B cell (primary cell): ENCODE measurements around the gene CSMD2. TPM values are rescaled to one million over a fixed set of nuclear protein-coding genes. Genes with fewer than 3 reads are reported as not detected.

Experiments
- ATAC-seq: fragments of 200-7000 bp; cut with Tn5 transposase; one replicate; pipeline ENCODE4 v1.10.0; 2021; ENCODE audit warnings: low read depth, mild to moderate bottlenecking, moderate number of reproducible peaks, moderate library complexity
- CTCF ChIA-PET: fragments of 350-600 bp; sonication (Branson Sonifier 250); formaldehyde crosslinking; loops from one replicate; lab custom pipeline; 2021; ENCODE audit warnings: antibody characterized with exemption, inconsistent platforms; lab: Charles Lee
- POLR2A ChIA-PET: fragments of 350-600 bp; sonication (Branson Sonifier 250); formaldehyde crosslinking; loops from one replicate; lab custom pipeline; 2021; ENCODE audit warnings: antibody characterized with exemption; lab: Charles Lee
- DNase-seq: peaks from one replicate; pipeline ENCODE4 v3.0.0; 2013
- H2AFZ ChIP-seq: 2 replicates; pipeline ENCODE4 v1.6.1; 2012; ENCODE audit warnings: mild to moderate bottlenecking, low read depth, low read length; ENCODE audit not compliant: insufficient read depth, poor library complexity, severe bottlenecking
- H3K27ac ChIP-seq, 2 donors: 1 replicate in 1 of 2; 2 replicates in 1 of 2; pipeline ENCODE4 v1.5.1; 2012 to 2013; ENCODE audit warnings: low read length in 2 of 2, mild to moderate bottlenecking in 2 of 2, moderate library complexity in 1 of 2
- H3K27me3 ChIP-seq, 4 experiments: fragments of 200-600 bp in 1 of 4; sonication (generic) in 1 of 4; replicated peaks in 1 of 4; 1 replicate in 2 of 4; 2 replicates in 2 of 4; pipeline versions ENCODE4 v1.6.1 to v1.7.0; 2013 to 2016; ENCODE audit warnings: low read length in 3 of 4, mild to moderate bottlenecking in 2 of 4, mixed read lengths in 1 of 4, moderate library complexity in 1 of 4; ENCODE audit not compliant: insufficient read depth in 4 of 4, control insufficient read depth in 3 of 4; ENCODE audit errors: control extremely low read depth in 1 of 4
- H3K36me3 ChIP-seq, 2 experiments: replicated peaks in 1 of 2; 1 replicate in 1 of 2; 2 replicates in 1 of 2; pipeline versions ENCODE4 v1.6.1 to v1.7.1; 2013; ENCODE audit warnings: low read length in 1 of 2; ENCODE audit not compliant: insufficient read depth in 2 of 2, control insufficient read depth in 1 of 2; ENCODE audit errors: control extremely low read depth in 1 of 2, extremely low read depth in 1 of 2
- H3K4me1 ChIP-seq, 2 donors: fragments of 200-600 bp in 1 of 2; sonication (generic) in 1 of 2; 1 replicate in 1 of 2; 2 replicates in 1 of 2; pipeline versions ENCODE4 v1.5.1 to v1.6.1; 2013 to 2017; ENCODE audit warnings: low read length in 2 of 2; ENCODE audit not compliant: control insufficient read depth in 2 of 2, insufficient read depth in 2 of 2
- H3K4me2 ChIP-seq: replicated peaks from 2 replicates; pipeline ENCODE3; 2012; ENCODE audit warnings: mild to moderate bottlenecking, low read depth, low read length; ENCODE audit not compliant: poor library complexity, severe bottlenecking
- H3K4me3 ChIP-seq, 5 experiments: fragments of 200-600 bp in 1 of 5; sonication (generic) in 1 of 5; 1 replicate in 3 of 5; 2 replicates in 2 of 5; pipeline versions ENCODE4 v1.5.1 to v1.7.0; 2011 to 2016; ENCODE audit warnings: low read length in 4 of 5, mild to moderate bottlenecking in 4 of 5, low read depth in 2 of 5, control low read depth in 1 of 5, moderate library complexity in 1 of 5; ENCODE audit not compliant: insufficient read depth in 1 of 5; ENCODE audit errors: control extremely low read depth in 1 of 5, extremely low read depth in 1 of 5
- H3K79me2 ChIP-seq: fragments of 200-600 bp; sonication (generic); one replicate; pipeline ENCODE4 v1.6.0; 2016; ENCODE audit warnings: low read length; ENCODE audit not compliant: control insufficient read depth, insufficient read depth
- H3K9ac ChIP-seq: fragments of 200-600 bp; sonication (generic); 2 replicates; pipeline ENCODE4 v1.6.1; 2017; ENCODE audit warnings: mild to moderate bottlenecking, low read length, moderate library complexity
- H3K9me3 ChIP-seq, 3 donors: one replicate each; pipeline versions ENCODE4 v1.6.1 to v1.7.1; 2013; ENCODE audit warnings: low read length in 2 of 3; ENCODE audit not compliant: control insufficient read depth in 2 of 3, insufficient read depth in 1 of 3; ENCODE audit errors: control extremely low read depth in 1 of 3
- H4K20me1 ChIP-seq: 2 replicates; pipeline ENCODE4 v1.6.0; 2012; ENCODE audit warnings: mild to moderate bottlenecking, low read length; ENCODE audit not compliant: insufficient read depth, control insufficient read depth, poor library complexity, severe bottlenecking
- H3K27ac Mint-ChIP-seq: one replicate; pipeline ENCODE4 v1.8.0; 2021; ENCODE audit warnings: mixed read lengths
- H3K27me3 Mint-ChIP-seq: one replicate; pipeline ENCODE4 v1.8.0; 2021; ENCODE audit warnings: mixed read lengths
- H3K4me1 Mint-ChIP-seq: one replicate; pipeline ENCODE4 v1.8.0; 2021; ENCODE audit warnings: mixed read lengths
- H3K4me3 Mint-ChIP-seq: one replicate; pipeline ENCODE4 v1.8.0; 2021; ENCODE audit warnings: mixed read lengths
- H3K9me3 Mint-ChIP-seq: one replicate; pipeline ENCODE4 v1.8.0; 2022; ENCODE audit warnings: mixed read lengths; ENCODE audit not compliant: insufficient read depth
- CTCF ChIP-seq: fragments of 200-600 bp; IDR thresholded peaks from one replicate; pipeline ENCODE4 v1.8.0; 2022; ENCODE audit warnings: antibody characterized with exemption, mild to moderate bottlenecking
- EZH2 ChIP-seq: IDR thresholded peaks from 2 replicates; pipeline ENCODE4 v1.6.1; 2012; ENCODE audit warnings: borderline replicate concordance, low read depth, mild to moderate bottlenecking, moderate library complexity, low read length; ENCODE audit not compliant: insufficient read depth, poor library complexity, severe bottlenecking
- WGBS: methylation state at CpG from one replicate; pipeline ENCODE4 v1.1.5; 2013; ENCODE audit warnings: missing lambda C conversion rate; ENCODE audit not compliant: insufficient coverage; 5-methylcytosine and 5-hydroxymethylcytosine counted together
- intact Hi-C: fragments of 100-400 bp; cut with micrococcal nuclease; formaldehyde crosslinking; loops from one replicate; pipeline ENCODE4 v1.10.0; 2022
- polyA plus RNA-seq: library from polyadenylated mRNA; depleted of rRNA; stranded (reverse); fragments of >200 nt; gene quantifications from 2 replicates; pipeline ENCODE4 v1.2.3, GENCODE V29; 2012
- total RNA-seq, 2 donors: library from RNA; stranded (reverse); fragments of 120-200 nt in 1 of 2; gene quantifications; 1 replicate in 1 of 2; 2 replicates in 1 of 2; pipeline versions ENCODE4 v1.2.3 to v1.2.4, GENCODE V29; 2013 to 2022

The CSMD2 gene
- total and polyA plus RNA-seq, 2 donors (not counting 1 experiment from before 2014, with no cell fraction given), result not detected

GRCh38 chr1:34175744-34176143 is 10.7 kb upstream of the CSMD2 start:
- TF ChIP-seq EZH2 (no peak), CTCF (no peak)
- Histone ChIP-seq H3K79me2 (no peaks in the 10 kb centered on the region), H3K4me2 (no peak overlapping the region), H2AFZ (no peak overlapping the region), H3K27me3 (peaks cover 0 to 32% (median 9%) of the 10 kb centered on the region in 4 experiments), H4K20me1 (no peaks in the 10 kb centered on the region), H3K9ac (no peak overlapping the region), H3K36me3 (no peaks in the 10 kb centered on the region), H3K9me3 (peaks cover 0 to 4% (median 0%) of the 10 kb centered on the region in 3 donors), H3K4me1 (no peaks in the 10 kb centered on the region), H3K4me3 (no peak overlapping the region), H3K27ac (no peak overlapping the region)
- DNase-seq (no peak), ATAC-seq (no peak)
- CTCF ChIA-PET, result no interaction called here
- Mint-ChIP-seq H3K9me3 (no peaks in the 10 kb centered on the region), H3K27me3 (peaks cover 47% of the 10 kb centered on the region), H3K27ac (no peak overlapping the region), H3K4me3 (no peak overlapping the region), H3K4me1 (no peaks in the 10 kb centered on the region)
- no CpG with 5 or more reads among the region's 6 CpGs for WGBS
- intact Hi-C loops, result no loop called here
- POLR2A ChIA-PET, result no interaction called here

- Mint-ChIP-seq H3K27ac (no peak overlapping the region), H3K9me3 (no peaks in the 10 kb centered on the region), H3K4me3 (no peak overlapping the region), H3K27me3 (peaks cover 77% of the 10 kb centered on the region), H3K4me1 (peaks cover 12% of the 10 kb centered on the region)
- intact Hi-C loops, result no loop called here
- H3K9ac ChIP-seq, result no peak overlapping the region
- no peak overlapping the region for H3K4me2 ChIP-seq
- H3K79me2 ChIP-seq, result no peaks in the 10 kb centered on the region
- H3K4me1 ChIP-seq, result peaks cover 8 to 14% of the 10 kb centered on the region in 2 donors
- H3K4me3 ChIP-seq, result no peak overlapping the region
- peaks cover 0 to 37% (median 15%) of the 10 kb centered on the region in 4 experiments for H3K27me3 ChIP-seq
- ChIA-PET POLR2A (interaction anchor here (0.9 kb wide), 1 partner anchor 854 kb away, joined by 3 read pairs; no protein-coding TSS in a partner anchor), CTCF (no interaction called here)
- H2AFZ ChIP-seq, result no peak overlapping the region
- no peak for TF ChIP-seq EZH2
- no peak for TF ChIP-seq CTCF
- WGBS, result 33% methylated on average over 12 of the region's 13 CpGs
- DNase-seq (no peak), ATAC-seq (no peak)
- H3K9me3 ChIP-seq, result peaks cover 0 to 9% (median 0%) of the 10 kb centered on the region in 3 donors
- H3K36me3 ChIP-seq, result no peaks in the 10 kb centered on the region
- no peak overlapping the region for H3K27ac ChIP-seq
- no peaks in the 10 kb centered on the region for H4K20me1 ChIP-seq
These were observed 2.4 kb upstream of the CSMD2 start for GRCh38 chr1:34167389-34167788.
